HL-60 (cell line): Measurements from ENCODE around the gene NUB1.

Experiments used
- DNase-seq, 2 experiments: peaks; one replicate each; pipeline ENCODE4 v3.0.0-alpha.2; 2010 to 2020; ENCODE audit warnings: low read depth in 1 of 2, low spot score in 1 of 2
- H3K27ac ChIP-seq: fragments of 250-450 bp; sonication (Bioruptor Pico); replicated peaks from 2 replicates; pipeline ENCODE4 v1.5.1; 2020; ENCODE audit warnings: mild to moderate bottlenecking, moderate library complexity
- H3K27me3 ChIP-seq: fragments of 250-450 bp; sonication (Bioruptor Pico); 2 replicates; pipeline ENCODE4 v1.5.1; 2021; ENCODE audit warnings: mild to moderate bottlenecking, moderate library complexity; ENCODE audit not compliant: insufficient read depth, poor library complexity, severe bottlenecking
- H3K4me3 ChIP-seq: replicated peaks from 2 replicates; pipeline ENCODE4 v1.5.1; 2011; ENCODE audit warnings: mild to moderate bottlenecking, control low read depth, low read length; ENCODE audit not compliant: insufficient read depth
- CTCF ChIP-seq: IDR thresholded peaks from one replicate; pipeline ENCODE4 v1.5.1; 2011; ENCODE audit warnings: low read length, control low read depth, inconsistent platforms; ENCODE audit not compliant: insufficient read depth
- GABPA ChIP-seq: IDR thresholded peaks from 2 replicates; pipeline ENCODE4 v1.6.1; 2012; ENCODE audit warnings: low read depth
- POLR2AphosphoS5 ChIP-seq: IDR thresholded peaks from 2 replicates; pipeline ENCODE4 v1.6.1; 2012; ENCODE audit warnings: low read depth
- SPI1 ChIP-seq: IDR thresholded peaks from 2 replicates; pipeline ENCODE4 v1.6.1; 2012; ENCODE audit warnings: low read depth, mild to moderate bottlenecking, borderline replicate concordance
- TF ChIP-seq, protein P1 (sequence below): IDR thresholded peaks from 2 replicates; pipeline ENCODE4 v1.6.1; 2012; ENCODE audit warnings: low read depth; ENCODE audit not compliant: insufficient replicate concordance

The NUB1 gene

DNA sequence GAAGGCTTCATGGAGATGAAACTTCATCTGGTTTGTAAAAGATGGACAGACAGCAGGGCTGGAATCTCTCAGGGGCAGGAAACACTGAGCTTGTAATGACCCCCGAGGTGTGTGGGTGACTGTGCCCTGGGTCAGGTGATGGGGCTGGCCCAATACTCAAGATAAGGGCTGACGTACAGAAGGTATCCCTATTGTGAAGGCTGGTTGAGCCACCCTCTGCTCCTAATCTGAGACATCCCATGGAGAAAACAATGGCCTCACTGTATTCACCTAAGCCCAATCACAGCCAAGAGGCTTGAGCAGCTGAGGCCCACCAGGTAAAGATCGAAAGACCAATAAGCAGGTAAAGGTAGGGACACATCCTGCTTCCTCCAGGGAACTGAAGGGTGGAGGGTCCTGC is 34.8 kb upstream of the NUB1 start:
- H3K4me3 ChIP-seq, result no peak overlapping the region
- H3K27ac ChIP-seq, result no peak overlapping the region
- no peak for DNase-seq
- no peak for TF ChIP-seq POLR2AphosphoS5
- TF ChIP-seq CTCF, result no peak
- TF ChIP-seq, protein P1, sequence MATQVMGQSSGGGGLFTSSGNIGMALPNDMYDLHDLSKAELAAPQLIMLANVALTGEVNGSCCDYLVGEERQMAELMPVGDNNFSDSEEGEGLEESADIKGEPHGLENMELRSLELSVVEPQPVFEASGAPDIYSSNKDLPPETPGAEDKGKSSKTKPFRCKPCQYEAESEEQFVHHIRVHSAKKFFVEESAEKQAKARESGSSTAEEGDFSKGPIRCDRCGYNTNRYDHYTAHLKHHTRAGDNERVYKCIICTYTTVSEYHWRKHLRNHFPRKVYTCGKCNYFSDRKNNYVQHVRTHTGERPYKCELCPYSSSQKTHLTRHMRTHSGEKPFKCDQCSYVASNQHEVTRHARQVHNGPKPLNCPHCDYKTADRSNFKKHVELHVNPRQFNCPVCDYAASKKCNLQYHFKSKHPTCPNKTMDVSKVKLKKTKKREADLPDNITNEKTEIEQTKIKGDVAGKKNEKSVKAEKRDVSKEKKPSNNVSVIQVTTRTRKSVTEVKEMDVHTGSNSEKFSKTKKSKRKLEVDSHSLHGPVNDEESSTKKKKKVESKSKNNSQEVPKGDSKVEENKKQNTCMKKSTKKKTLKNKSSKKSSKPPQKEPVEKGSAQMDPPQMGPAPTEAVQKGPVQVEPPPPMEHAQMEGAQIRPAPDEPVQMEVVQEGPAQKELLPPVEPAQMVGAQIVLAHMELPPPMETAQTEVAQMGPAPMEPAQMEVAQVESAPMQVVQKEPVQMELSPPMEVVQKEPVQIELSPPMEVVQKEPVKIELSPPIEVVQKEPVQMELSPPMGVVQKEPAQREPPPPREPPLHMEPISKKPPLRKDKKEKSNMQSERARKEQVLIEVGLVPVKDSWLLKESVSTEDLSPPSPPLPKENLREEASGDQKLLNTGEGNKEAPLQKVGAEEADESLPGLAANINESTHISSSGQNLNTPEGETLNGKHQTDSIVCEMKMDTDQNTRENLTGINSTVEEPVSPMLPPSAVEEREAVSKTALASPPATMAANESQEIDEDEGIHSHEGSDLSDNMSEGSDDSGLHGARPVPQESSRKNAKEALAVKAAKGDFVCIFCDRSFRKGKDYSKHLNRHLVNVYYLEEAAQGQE, result no peak
- TF ChIP-seq SPI1, result no peak
- no peak for TF ChIP-seq GABPA
- peaks cover 14% of the 10 kb centered on the region for H3K27me3 ChIP-seq

DNA sequence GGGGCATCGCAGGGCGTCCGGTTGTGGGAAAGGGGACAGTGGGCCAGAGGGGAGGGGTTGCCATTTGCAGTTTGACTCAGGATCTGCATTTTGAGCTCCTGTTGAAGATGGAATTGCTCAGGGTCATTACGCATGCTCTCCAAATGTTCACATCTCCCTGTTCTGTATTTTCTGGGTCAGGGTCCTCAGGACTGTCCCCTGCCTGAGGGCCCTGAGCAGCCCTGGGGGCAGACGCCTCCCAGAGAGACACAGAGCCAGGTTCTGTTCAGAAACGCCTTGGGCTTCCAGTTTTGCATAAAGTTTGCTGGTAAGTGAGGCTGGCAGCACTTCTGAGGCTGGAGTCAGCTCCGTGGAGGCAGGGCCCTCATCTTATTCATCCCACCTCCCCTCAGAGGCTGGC is 34.1 kb upstream of the NUB1 start:
- Histone ChIP-seq H3K27me3 (peaks cover 14% of the 10 kb centered on the region), H3K27ac (no peak overlapping the region), H3K4me3 (no peak overlapping the region)
- no peak for DNase-seq
- TF ChIP-seq CTCF (no peak), GABPA (no peak), SPI1 (no peak), POLR2AphosphoS5 (no peak)
- TF ChIP-seq, protein P1, result no peak

GRCh38 chr7:151308256-151308655 is 33.4 kb upstream of the NUB1 start:
- no peak overlapping the region for H3K4me3 ChIP-seq

More at GRCh38 chr7:151308256-151308655, 33.4 kb upstream of the NUB1 start:
- Histone ChIP-seq H3K27ac (no peak overlapping the region), H3K27me3 (peaks cover 14% of the 10 kb centered on the region)
- no peak for DNase-seq
- TF ChIP-seq POLR2AphosphoS5, result no peak
- TF ChIP-seq, protein P1, result no peak
- no peak for TF ChIP-seq SPI1
- TF ChIP-seq GABPA, result no peak
- TF ChIP-seq CTCF, result no peak
